ENCODE data around the gene CHCHD6.

- peak in 3 of 6 experiments; percentile 21 to 44 (median 26) for TF ChIP-seq CTCF (IDR thresholded peaks at IDR 0.05)
- TF ChIP-seq POLR2A (IDR thresholded peaks at IDR 0.05): no peak
These were observed 298.4 kb downstream of the CHCHD6 start for GRCh38 chr3:127002195-127003174.

Measured in adrenal gland (tissue), 5 donors.